Natural killer cell (primary cell): Measurements from ENCODE around the gene CHN1. TPM values are rescaled to one million over a fixed set of nuclear protein-coding genes. Genes with fewer than 3 reads are reported as not detected.
A peak's percentile ranks its signal among the peaks of the same experiment; 100 is the strongest.

ENCODE experiments used
- ATAC-seq, 3 donors: fragments of 150-1000 bp in 2 of 3; fragments of 200-7000 bp in 1 of 3; cut with Tn5 transposase; 1 replicate in 1 of 3; 2 replicates in 2 of 3; pipeline ENCODE4 v1.10.0; 2021; ENCODE audit warnings: mild to moderate bottlenecking in 2 of 3, moderate library complexity in 2 of 3
- DNase-seq, 2 donors: peaks; one replicate each; pipeline versions ENCODE4 v3.0.0 to v3.0.0-alpha.2; 2013 to 2021; ENCODE audit warnings: mixed read lengths in 1 of 2
- H3K27ac ChIP-seq: one replicate; pipeline ENCODE4 v1.5.1; 2013; ENCODE audit warnings: mild to moderate bottlenecking, low read length
- H3K27me3 ChIP-seq: one replicate; pipeline ENCODE4 v1.6.1; 2013; ENCODE audit warnings: low read length; ENCODE audit not compliant: control insufficient read depth, insufficient read depth
- H3K36me3 ChIP-seq: one replicate; pipeline ENCODE4 v1.6.1; 2013; ENCODE audit warnings: low read length; ENCODE audit not compliant: control insufficient read depth, insufficient read depth
- H3K4me1 ChIP-seq: one replicate; pipeline ENCODE4 v1.6.1; 2013; ENCODE audit warnings: low read length; ENCODE audit not compliant: control insufficient read depth, insufficient read depth
- H3K4me3 ChIP-seq: one replicate; pipeline ENCODE4 v1.5.1; 2013; ENCODE audit warnings: low read length
- H3K9me3 ChIP-seq: one replicate; pipeline ENCODE4 v1.6.1; 2013; ENCODE audit warnings: low read length; ENCODE audit not compliant: control insufficient read depth, insufficient read depth
- H3K27ac Mint-ChIP-seq, 2 donors: one replicate each; pipeline ENCODE4 v1.8.0; 2022; ENCODE audit warnings: mild to moderate bottlenecking in 2 of 2, mixed read lengths in 2 of 2, moderate library complexity in 1 of 2
- H3K27me3 Mint-ChIP-seq, 2 donors: one replicate each; pipeline ENCODE4 v1.8.0; 2022; ENCODE audit warnings: low read depth in 2 of 2, mixed read lengths in 2 of 2
- H3K36me3 Mint-ChIP-seq: one replicate; pipeline ENCODE4 v1.8.0; 2022; ENCODE audit warnings: mixed read lengths
- H3K4me1 Mint-ChIP-seq, 2 donors: one replicate each; pipeline ENCODE4 v1.8.0; 2022; ENCODE audit warnings: mixed read lengths in 2 of 2
- H3K4me3 Mint-ChIP-seq: one replicate; pipeline ENCODE4 v1.8.0; 2022; ENCODE audit warnings: mild to moderate bottlenecking, moderate library complexity, mixed read lengths
- H3K9me3 Mint-ChIP-seq, 2 donors: one replicate each; pipeline ENCODE4 v1.8.0; 2022; ENCODE audit warnings: mixed read lengths in 2 of 2
- WGBS: methylation state at CpG from one replicate; pipeline ENCODE4 v1.1.7; 2013; ENCODE audit warnings: missing lambda C conversion rate; ENCODE audit not compliant: insufficient coverage; 5-methylcytosine and 5-hydroxymethylcytosine counted together
- intact Hi-C: fragments of 100-400 bp; cut with micrococcal nuclease; formaldehyde crosslinking; loops from one replicate; pipeline ENCODE4 v1.14.2; 2022
- total RNA-seq, 4 donors: library from RNA; stranded (reverse); fragments of 120-200 nt in 1 of 4; gene quantifications; one replicate each; pipeline versions ENCODE4 v1.2.3 to v1.2.4, GENCODE V29; 2013 to 2022
- TF ChIP-seq, protein P1 (sequence below): fragments of 200-600 bp; IDR thresholded peaks from one replicate; pipeline ENCODE4 v1.8.0; 2022; ENCODE audit warnings: antibody characterized with exemption

The CHN1 gene
- total RNA-seq, 3 donors from 2014 or later (not counting 1 experiment from before 2014, with no cell fraction given): 0.80 to 1.7 (median 0.88) TPM

GRCh38 chr2:175003875-175004729 lies 1.1 kb downstream of the CHN1 start:
- no peak overlapping the region for H3K27ac ChIP-seq
- Mint-ChIP-seq H3K4me3 (peak overlapping the region; percentile 72), H3K4me1 (no peaks in the 10 kb centered on the region), H3K36me3 (no peaks in the 10 kb centered on the region), H3K9me3 (no peaks in the 10 kb centered on the region), H3K27ac (no peak overlapping the region), H3K27me3 (peaks cover 34 to 64% of the 10 kb centered on the region in 2 donors)
- intact Hi-C loops: no loop called here
- ATAC-seq (no peak), DNase-seq (peak in 1 of 2 donors; percentile 22)
- TF ChIP-seq, protein P1, sequence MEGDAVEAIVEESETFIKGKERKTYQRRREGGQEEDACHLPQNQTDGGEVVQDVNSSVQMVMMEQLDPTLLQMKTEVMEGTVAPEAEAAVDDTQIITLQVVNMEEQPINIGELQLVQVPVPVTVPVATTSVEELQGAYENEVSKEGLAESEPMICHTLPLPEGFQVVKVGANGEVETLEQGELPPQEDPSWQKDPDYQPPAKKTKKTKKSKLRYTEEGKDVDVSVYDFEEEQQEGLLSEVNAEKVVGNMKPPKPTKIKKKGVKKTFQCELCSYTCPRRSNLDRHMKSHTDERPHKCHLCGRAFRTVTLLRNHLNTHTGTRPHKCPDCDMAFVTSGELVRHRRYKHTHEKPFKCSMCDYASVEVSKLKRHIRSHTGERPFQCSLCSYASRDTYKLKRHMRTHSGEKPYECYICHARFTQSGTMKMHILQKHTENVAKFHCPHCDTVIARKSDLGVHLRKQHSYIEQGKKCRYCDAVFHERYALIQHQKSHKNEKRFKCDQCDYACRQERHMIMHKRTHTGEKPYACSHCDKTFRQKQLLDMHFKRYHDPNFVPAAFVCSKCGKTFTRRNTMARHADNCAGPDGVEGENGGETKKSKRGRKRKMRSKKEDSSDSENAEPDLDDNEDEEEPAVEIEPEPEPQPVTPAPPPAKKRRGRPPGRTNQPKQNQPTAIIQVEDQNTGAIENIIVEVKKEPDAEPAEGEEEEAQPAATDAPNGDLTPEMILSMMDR: no peak
- peaks cover 3% of the 10 kb centered on the region for H3K4me1 ChIP-seq
- H3K27me3 ChIP-seq: peaks cover 39% of the 10 kb centered on the region
- H3K36me3 ChIP-seq: no peaks in the 10 kb centered on the region
- H3K9me3 ChIP-seq: no peaks in the 10 kb centered on the region
- H3K4me3 ChIP-seq: no peak overlapping the region
- WGBS: 24% methylated on average over 14 of the region's 16 CpGs

GRCh38 chr2:175002547-175003274 lies 2.5 kb downstream of the CHN1 start:
- H3K4me1 ChIP-seq: peaks cover 3% of the 10 kb centered on the region
- 85% methylated on average over 2 of the region's 3 CpGs for WGBS
- peaks cover 39% of the 10 kb centered on the region for H3K27me3 ChIP-seq
- intact Hi-C loops: no loop called here
- Mint-ChIP-seq H3K4me1 (no peaks in the 10 kb centered on the region), H3K9me3 (no peaks in the 10 kb centered on the region), H3K27ac (no peak overlapping the region), H3K27me3 (peaks cover 29 to 58% of the 10 kb centered on the region in 2 donors), H3K4me3 (no peak overlapping the region), H3K36me3 (no peaks in the 10 kb centered on the region)
- DNase-seq (no peak), ATAC-seq (no peak)
- H3K27ac ChIP-seq: no peak overlapping the region
- H3K36me3 ChIP-seq: no peaks in the 10 kb centered on the region
- TF ChIP-seq, protein P1: no peak
- H3K4me3 ChIP-seq: no peak overlapping the region
- H3K9me3 ChIP-seq: no peaks in the 10 kb centered on the region

- ATAC-seq (no peak), DNase-seq (no peak)
- Mint-ChIP-seq H3K9me3 (no peaks in the 10 kb centered on the region), H3K4me1 (no peaks in the 10 kb centered on the region), H3K36me3 (no peaks in the 10 kb centered on the region), H3K27ac (no peak overlapping the region), H3K27me3 (peaks cover 28 to 52% of the 10 kb centered on the region in 2 donors), H3K4me3 (no peak overlapping the region)
- TF ChIP-seq, protein P1: no peak
- no peaks in the 10 kb centered on the region for H3K9me3 ChIP-seq
- H3K27me3 ChIP-seq: peaks cover 35% of the 10 kb centered on the region
- H3K36me3 ChIP-seq: no peaks in the 10 kb centered on the region
- 89% methylated on average over 4 of the region's 4 CpGs for WGBS
- H3K27ac ChIP-seq: no peak overlapping the region
- H3K4me1 ChIP-seq: peaks cover 3% of the 10 kb centered on the region
- no peak overlapping the region for H3K4me3 ChIP-seq
- intact Hi-C loops: no loop called here
Measured at GRCh38 chr2:175001566-175001965, 3.6 kb downstream of the CHN1 start.
